IMR-90 (cell line): ENCODE measurements around the gene RPS28. TPM values are rescaled to one million over a fixed set of nuclear protein-coding genes. Genes with fewer than 3 reads are reported as not detected.

Source experiments
- ATAC-seq: fragments of 200-7000 bp; cut with Tn5 transposase; 2 replicates; pipeline ENCODE4 v1.9.1; 2020; ENCODE audit warnings: low read depth, mild to moderate bottlenecking, moderate library complexity
- BruUV-seq: library from RNA; stranded (reverse); fragments of 400-500 nt; replicated peaks from 2 replicates; lab custom pipeline; 2021; lab: Mats Ljungman, UMichigan
- CTCF ChIA-PET: fragments of 300-600 bp; formaldehyde crosslinking; extraction: SDS; loops from one replicate; lab custom pipeline; 2021; ENCODE audit warnings: antibody characterized with exemption; lab: Yijun Ruan, JAX
- POLR2A ChIA-PET: fragments of 300-600 bp; sonication (Branson Sonifier 250); formaldehyde crosslinking; loops from one replicate; lab custom pipeline; 2022; ENCODE audit warnings: antibody characterized with exemption; ENCODE audit not compliant: unreplicated experiment; lab: Charles Lee
- DNase-seq: peaks from one replicate; pipeline ENCODE4 v3.0.0; 2013
- H2AFZ ChIP-seq: replicated peaks from 2 replicates; pipeline ENCODE3; 2013; ENCODE audit warnings: low read length, mild to moderate bottlenecking; ENCODE audit not compliant: poor library complexity
- H2AK5ac ChIP-seq: 2 replicates; pipeline ENCODE4 v1.6.1; 2013; ENCODE audit warnings: low read depth, low read length, inconsistent platforms
- H2AK9ac ChIP-seq: replicated peaks from 2 replicates; pipeline ENCODE3; 2013; ENCODE audit warnings: mild to moderate bottlenecking, low read depth, low read length, moderate library complexity; ENCODE audit not compliant: poor library complexity
- H2BK120ac ChIP-seq: 2 replicates; pipeline ENCODE4 v1.6.1; 2013; ENCODE audit warnings: low read depth, low read length, inconsistent platforms
- H2BK15ac ChIP-seq: 3 replicates; pipeline ENCODE4 v1.6.1; 2013; ENCODE audit warnings: low read depth, low read length, inconsistent platforms
- H2BK20ac ChIP-seq: 2 replicates; pipeline ENCODE4 v1.6.1; 2013; ENCODE audit warnings: low read depth, mild to moderate bottlenecking, inconsistent platforms, low read length, moderate library complexity
- H2BK5ac ChIP-seq: 2 replicates; pipeline ENCODE4 v1.6.1; 2013; ENCODE audit warnings: mild to moderate bottlenecking, low read depth, low read length, inconsistent platforms; ENCODE audit not compliant: poor library complexity, severe bottlenecking
- H3K14ac ChIP-seq: replicated peaks from 2 replicates; pipeline ENCODE4 v1.6.1; 2013; ENCODE audit warnings: low read depth, low read length, inconsistent platforms
- H3K18ac ChIP-seq: 2 replicates; pipeline ENCODE4 v1.6.1; 2013; ENCODE audit warnings: low read depth, low read length, control low read depth
- H3K23ac ChIP-seq: 2 replicates; pipeline ENCODE4 v1.6.1; 2013; ENCODE audit warnings: low read depth, low read length, inconsistent platforms
- H3K27ac ChIP-seq: 2 replicates; pipeline ENCODE4 v1.5.1; 2013; ENCODE audit warnings: mild to moderate bottlenecking, control low read depth, low read length; ENCODE audit not compliant: insufficient read depth
- H3K27me3 ChIP-seq: 2 replicates; pipeline ENCODE4 v1.6.1; 2013; ENCODE audit warnings: low read length; ENCODE audit not compliant: control insufficient read depth, insufficient read depth
- H3K36me3 ChIP-seq: 2 replicates; pipeline ENCODE4 v1.6.1; 2013; ENCODE audit warnings: low read length, mixed read lengths; ENCODE audit not compliant: control insufficient read depth, insufficient read depth
- H3K4ac ChIP-seq: 2 replicates; pipeline ENCODE4 v1.6.1; 2013; ENCODE audit warnings: low read depth, low read length, inconsistent platforms
- H3K4me1 ChIP-seq: 2 replicates; pipeline ENCODE4 v1.6.1; 2013; ENCODE audit warnings: low read length, mixed read lengths; ENCODE audit not compliant: control insufficient read depth, insufficient read depth
- H3K4me2 ChIP-seq: 2 replicates; pipeline ENCODE4 v1.6.1; 2013; ENCODE audit warnings: low read depth, mild to moderate bottlenecking, control low read depth, low read length, moderate library complexity
- H3K4me3 ChIP-seq: 2 replicates; pipeline ENCODE4 v1.5.1; 2013; ENCODE audit warnings: low read depth, mild to moderate bottlenecking, control low read depth, low read length, moderate library complexity; ENCODE audit not compliant: insufficient read depth
- H3K56ac ChIP-seq: 2 replicates; pipeline ENCODE4 v1.6.1; 2013; ENCODE audit warnings: low read length, inconsistent platforms; ENCODE audit not compliant: insufficient read depth; ENCODE audit errors: extremely low read depth
- H3K79me1 ChIP-seq, 2 experiments: 2 replicates each; pipeline ENCODE4 v1.6.1; 2013; ENCODE audit warnings: low read length in 2 of 2, inconsistent platforms in 1 of 2, low read depth in 1 of 2
- H3K9ac ChIP-seq: 2 replicates; pipeline ENCODE4 v1.6.1; 2013; ENCODE audit warnings: low read depth, low read length, control low read depth
- H3K9me1 ChIP-seq: 2 replicates; pipeline ENCODE4 v1.6.1; 2013; ENCODE audit warnings: low read length, inconsistent platforms; ENCODE audit not compliant: insufficient read depth
- H3K9me3 ChIP-seq: 2 replicates; pipeline ENCODE4 v1.6.1; 2013; ENCODE audit warnings: low read length; ENCODE audit not compliant: control insufficient read depth, insufficient read depth
- H4K20me1 ChIP-seq: 2 replicates; pipeline ENCODE4 v1.6.1; 2013; ENCODE audit warnings: low read length, inconsistent platforms; ENCODE audit not compliant: insufficient read depth
- H4K5ac ChIP-seq: 2 replicates; pipeline ENCODE4 v1.6.1; 2013; ENCODE audit warnings: mild to moderate bottlenecking, low read depth, low read length, control low read depth
- H4K8ac ChIP-seq, 2 experiments: 2 replicates each; pipeline ENCODE4 v1.6.1; 2013; ENCODE audit warnings: low read depth in 2 of 2, low read length in 2 of 2, control low read depth in 1 of 2, inconsistent platforms in 1 of 2
- H4K91ac ChIP-seq: 2 replicates; pipeline ENCODE4 v1.6.1; 2013; ENCODE audit warnings: low read depth, low read length, inconsistent platforms; ENCODE audit not compliant: insufficient read depth
- BHLHE40 ChIP-seq: fragments of 150-350 bp; IDR thresholded peaks from 2 replicates; pipeline ENCODE4 v1.6.1; 2016; ENCODE audit warnings: mild to moderate bottlenecking, low read depth, low read length
- CEBPB ChIP-seq: IDR thresholded peaks from 2 replicates; pipeline ENCODE4 v1.6.1; 2012; ENCODE audit warnings: low read depth, low read length, improper control_type of control experiment
- CHD1 ChIP-seq: IDR thresholded peaks from 2 replicates; pipeline ENCODE4 v1.6.1; 2012; ENCODE audit warnings: low read depth, low read length, improper control_type of control experiment
- FOS ChIP-seq: fragments of 150-350 bp; IDR thresholded peaks from 2 replicates; pipeline ENCODE4 v1.6.1; 2016; ENCODE audit warnings: low read depth, low read length
- MAFK ChIP-seq: IDR thresholded peaks from 2 replicates; pipeline ENCODE4 v1.6.1; 2012; ENCODE audit warnings: low read depth, low read length, improper control_type of control experiment
- MAZ ChIP-seq: IDR thresholded peaks from 2 replicates; pipeline ENCODE4 v1.6.1; 2012; ENCODE audit warnings: low read depth, mild to moderate bottlenecking, low read length, improper control_type of control experiment, moderate library complexity, borderline replicate concordance
- NFE2L2 ChIP-seq: fragments of 150-350 bp; IDR thresholded peaks from 2 replicates; pipeline ENCODE4 v1.6.1; 2016; ENCODE audit warnings: low read depth, mild to moderate bottlenecking, low read length
- POLR2A ChIP-seq: IDR thresholded peaks from 2 replicates; pipeline ENCODE4 v1.6.1; 2012; ENCODE audit warnings: mild to moderate bottlenecking, low read depth, low read length
- RAD21 ChIP-seq: IDR thresholded peaks from 2 replicates; pipeline ENCODE4 v1.6.1; 2012; ENCODE audit warnings: low read length, improper control_type of control experiment
- RCOR1 ChIP-seq: IDR thresholded peaks from 2 replicates; pipeline ENCODE4 v1.6.1; 2012; ENCODE audit warnings: mild to moderate bottlenecking, low read length, improper control_type of control experiment; ENCODE audit not compliant: insufficient replicate concordance
- RFX5 ChIP-seq: IDR thresholded peaks from 2 replicates; pipeline ENCODE4 v1.8.0; 2012; ENCODE audit warnings: low read depth, mild to moderate bottlenecking, low read length, moderate library complexity
- SMC3 ChIP-seq: fragments of 150-350 bp; IDR thresholded peaks from 2 replicates; pipeline ENCODE4 v1.6.1; 2016; ENCODE audit warnings: low read depth, mild to moderate bottlenecking, antibody characterized with exemption, low read length, moderate library complexity
- WGBS, 2 experiments: methylation state at CpG; one replicate each; pipeline versions ENCODE4 v1.1.5 to v1.1.7; 2013; ENCODE audit warnings: missing lambda C conversion rate in 2 of 2; ENCODE audit not compliant: insufficient read length in 1 of 2; ENCODE audit errors: extremely low coverage in 2 of 2; 5-methylcytosine and 5-hydroxymethylcytosine counted together
- dilution Hi-C: fragments of 300-500 bp; cut with HindIII; formaldehyde crosslinking; loops from one replicate; pipeline ENCODE4 v1.14.3; 2018; ENCODE audit warnings: low sequenced_read_pairs; ENCODE audit not compliant: unreplicated experiment
- in situ Hi-C: fragments of 300-500 bp; cut with MboI; formaldehyde crosslinking; loops from 3 replicates; pipeline ENCODE4 v1.14.3; 2019; ENCODE audit warnings: low sequenced_read_pairs, inconsistent platforms, mixed read lengths
- intact Hi-C: fragments of 100-400 bp; cut with micrococcal nuclease; formaldehyde crosslinking; loops from 2 replicates; pipeline ENCODE4 v1.10.0; 2022
- polyA plus RNA-seq, 3 experiments: library from polyadenylated mRNA; depleted of rRNA; stranded (reverse); fragments of >200 nt; gene quantifications; 2 replicates each; pipeline ENCODE4 v1.2.3, GENCODE V29; 2012; ENCODE audit warnings: low replicate concordance in 1 of 3
- total RNA-seq: library from RNA; depleted of rRNA; stranded (reverse); fragments of >200 nt; gene quantifications from 2 replicates; pipeline ENCODE4 v1.2.3, GENCODE V29; 2012
- TF ChIP-seq, protein P1 (sequence below): conservative IDR thresholded peaks from 2 replicates; pipeline ENCODE4 v1.5.1; 2012; ENCODE audit warnings: mild to moderate bottlenecking, low read depth, low read length, improper control_type of control experiment
- TF ChIP-seq, protein P2 (sequence below): fragments of 150-350 bp; IDR thresholded peaks from 2 replicates; pipeline ENCODE4 v1.6.1; 2016; ENCODE audit warnings: low read depth, mild to moderate bottlenecking, low read length, moderate library complexity, borderline replicate concordance
- TF ChIP-seq, protein P3 (sequence below): fragments of 150-350 bp; IDR thresholded peaks from 2 replicates; pipeline ENCODE4 v1.6.1; 2017; ENCODE audit warnings: mild to moderate bottlenecking, antibody characterized with exemption, low read length, low read depth

Gene RPS28
- total and polyA plus RNA-seq, 2 of the 4 experiments (the other 2 are of a cell fraction) = 143 to 643 TPM

DNA sequence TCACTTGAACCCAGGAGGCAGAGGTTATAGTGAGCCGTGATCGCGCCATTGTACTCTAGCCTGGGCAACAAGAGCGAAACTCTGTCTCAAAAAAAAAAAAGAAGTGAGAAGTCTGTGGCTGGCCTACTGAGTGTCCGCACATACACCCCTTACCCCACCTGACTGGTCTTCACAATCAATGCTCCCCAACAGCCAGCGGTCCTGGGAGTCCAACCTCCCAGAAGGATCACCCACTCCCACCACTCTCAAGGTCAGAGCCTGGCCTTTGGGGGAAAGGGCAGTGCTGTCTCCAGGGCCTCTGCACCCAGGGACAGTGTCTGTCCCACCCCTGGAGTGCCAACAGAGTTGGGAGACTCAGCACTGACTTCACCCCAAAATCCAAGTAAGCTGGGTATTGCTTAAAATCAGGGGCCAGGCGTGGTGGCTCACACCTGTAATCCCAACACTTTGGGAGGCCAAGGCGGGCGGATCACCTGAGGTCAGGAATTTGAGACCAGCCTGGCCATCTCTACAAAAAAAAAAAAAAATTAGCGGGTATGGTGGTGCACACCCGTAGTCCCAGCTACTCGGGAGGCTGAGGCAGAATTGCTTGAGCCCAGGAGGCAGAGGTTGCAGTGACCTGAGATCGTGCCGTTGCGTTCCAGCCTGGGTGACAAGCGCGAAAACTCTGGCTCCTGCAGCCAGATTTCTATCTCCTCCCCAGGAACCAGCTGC is 10.8 kb upstream of the RPS28 start:
- Histone ChIP-seq H3K27ac (no peak overlapping the region), H2BK15ac (no peak overlapping the region), H3K9ac (no peak overlapping the region), H4K5ac (no peak overlapping the region), H3K27me3 (no peaks in the 10 kb centered on the region), H2AK9ac (no peak overlapping the region), H3K14ac (no peak overlapping the region), H2BK120ac (no peak overlapping the region), H2BK20ac (no peak overlapping the region), H3K23ac (no peak overlapping the region), H2AFZ (no peak overlapping the region), H2AK5ac (no peak overlapping the region), H3K4me2 (no peak overlapping the region), H4K8ac (no peak overlapping the region), H3K18ac (no peak overlapping the region), H3K9me1 (no peaks in the 10 kb centered on the region; the same call in 1 of the 2 replicates), H2BK5ac (no peak overlapping the region), H3K79me1 (peaks cover 6 to 19% of the 10 kb centered on the region in 2 experiments; a peak in 3 of 4 replicates), H3K4ac (no peak overlapping the region), H4K20me1 (no peaks in the 10 kb centered on the region), H4K91ac (no peak overlapping the region), H3K9me3 (no peaks in the 10 kb centered on the region), H3K4me3 (no peak overlapping the region), H3K56ac (no peak overlapping the region; the same call in 1 of the 2 replicates), H3K4me1 (peaks cover 5% of the 10 kb centered on the region), H3K36me3 (peaks cover 24% of the 10 kb centered on the region)
- no TSS peak for BruUV-seq
- in situ Hi-C loops = no loop called here
- intact Hi-C loops = no loop called here
- ATAC-seq (no peak), DNase-seq (no peak)
- POLR2A ChIA-PET = no interaction called here
- dilution Hi-C loops = no loop called here
- 90% methylated on average over 4 of the region's 17 CpGs; no CpG with 5 or more reads in 1 of the 2 experiments for WGBS, 2 experiments
- CTCF ChIA-PET = interaction anchor here (0.6 to 0.9 kb wide), 2 partner anchors 9 to 123 kb away, joined by 3 to 5 read pairs; no protein-coding TSS in a partner anchor
- TF ChIP-seq, protein P1, sequence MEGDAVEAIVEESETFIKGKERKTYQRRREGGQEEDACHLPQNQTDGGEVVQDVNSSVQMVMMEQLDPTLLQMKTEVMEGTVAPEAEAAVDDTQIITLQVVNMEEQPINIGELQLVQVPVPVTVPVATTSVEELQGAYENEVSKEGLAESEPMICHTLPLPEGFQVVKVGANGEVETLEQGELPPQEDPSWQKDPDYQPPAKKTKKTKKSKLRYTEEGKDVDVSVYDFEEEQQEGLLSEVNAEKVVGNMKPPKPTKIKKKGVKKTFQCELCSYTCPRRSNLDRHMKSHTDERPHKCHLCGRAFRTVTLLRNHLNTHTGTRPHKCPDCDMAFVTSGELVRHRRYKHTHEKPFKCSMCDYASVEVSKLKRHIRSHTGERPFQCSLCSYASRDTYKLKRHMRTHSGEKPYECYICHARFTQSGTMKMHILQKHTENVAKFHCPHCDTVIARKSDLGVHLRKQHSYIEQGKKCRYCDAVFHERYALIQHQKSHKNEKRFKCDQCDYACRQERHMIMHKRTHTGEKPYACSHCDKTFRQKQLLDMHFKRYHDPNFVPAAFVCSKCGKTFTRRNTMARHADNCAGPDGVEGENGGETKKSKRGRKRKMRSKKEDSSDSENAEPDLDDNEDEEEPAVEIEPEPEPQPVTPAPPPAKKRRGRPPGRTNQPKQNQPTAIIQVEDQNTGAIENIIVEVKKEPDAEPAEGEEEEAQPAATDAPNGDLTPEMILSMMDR = no peak
- no peak for TF ChIP-seq CHD1
- no peak for TF ChIP-seq NFE2L2
- no peak for TF ChIP-seq POLR2A
- TF ChIP-seq MAZ = no peak
- TF ChIP-seq RCOR1 = no peak
- TF ChIP-seq, protein P2, sequence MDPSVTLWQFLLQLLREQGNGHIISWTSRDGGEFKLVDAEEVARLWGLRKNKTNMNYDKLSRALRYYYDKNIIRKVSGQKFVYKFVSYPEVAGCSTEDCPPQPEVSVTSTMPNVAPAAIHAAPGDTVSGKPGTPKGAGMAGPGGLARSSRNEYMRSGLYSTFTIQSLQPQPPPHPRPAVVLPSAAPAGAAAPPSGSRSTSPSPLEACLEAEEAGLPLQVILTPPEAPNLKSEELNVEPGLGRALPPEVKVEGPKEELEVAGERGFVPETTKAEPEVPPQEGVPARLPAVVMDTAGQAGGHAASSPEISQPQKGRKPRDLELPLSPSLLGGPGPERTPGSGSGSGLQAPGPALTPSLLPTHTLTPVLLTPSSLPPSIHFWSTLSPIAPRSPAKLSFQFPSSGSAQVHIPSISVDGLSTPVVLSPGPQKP = no peak
- no peak for TF ChIP-seq MAFK
- no peak for TF ChIP-seq RFX5
- TF ChIP-seq CEBPB = no peak
- TF ChIP-seq, protein P3, sequence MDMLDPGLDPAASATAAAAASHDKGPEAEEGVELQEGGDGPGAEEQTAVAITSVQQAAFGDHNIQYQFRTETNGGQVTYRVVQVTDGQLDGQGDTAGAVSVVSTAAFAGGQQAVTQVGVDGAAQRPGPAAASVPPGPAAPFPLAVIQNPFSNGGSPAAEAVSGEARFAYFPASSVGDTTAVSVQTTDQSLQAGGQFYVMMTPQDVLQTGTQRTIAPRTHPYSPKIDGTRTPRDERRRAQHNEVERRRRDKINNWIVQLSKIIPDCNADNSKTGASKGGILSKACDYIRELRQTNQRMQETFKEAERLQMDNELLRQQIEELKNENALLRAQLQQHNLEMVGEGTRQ = no peak
- TF ChIP-seq BHLHE40 = no peak
- TF ChIP-seq SMC3 = no peak
- no peak for TF ChIP-seq FOS
- TF ChIP-seq RAD21 = no peak
